ENCODE measurements around the gene HOMER2. TPM values are rescaled to one million over a fixed set of nuclear protein-coding genes. Genes with fewer than 3 reads are reported as not detected.

HOMER2 gene
- total and polyA plus RNA-seq, 2 donors (not counting 1 experiment from before 2014, with no cell fraction given): 1.1 to 9.9 TPM

GRCh38 chr15:82978438-82978837, 25.9 kb upstream of the HOMER2 start:
- Histone ChIP-seq H3K36me3 (ENCODE audit: control insufficient read depth, insufficient read depth, low read length) (no peaks in the 10 kb centered on the region), H3K4me2 (ENCODE audit: extremely low read depth, insufficient read depth, low read length) (no peak overlapping the region), H3K27ac (ENCODE audit: insufficient read depth, low read length) (no peak overlapping the region), H3K4me1 (ENCODE audit: control insufficient read depth, extremely low read depth, insufficient read depth, low read length) (no peaks in the 10 kb centered on the region), H3K79me2 (ENCODE audit: control insufficient read depth, insufficient read depth, low read length) (no peaks in the 10 kb centered on the region), H3K4me3 (replicated peaks in 1 of 4; ENCODE audit: control extremely low read depth in 1 of 4, insufficient read depth in 1 of 4, low read depth in 3 of 4, low read length in 4 of 4) (no peak overlapping the region), H4K20me1 (ENCODE audit: control insufficient read depth, extremely low read depth, insufficient read depth, low read length) (no peaks in the 10 kb centered on the region), H3K9me3 (ENCODE audit: control insufficient read depth, insufficient read depth, low read depth, low read length) (no peaks in the 10 kb centered on the region), H2AFZ (ENCODE audit: low read length) (no peak overlapping the region), H3K9ac (ENCODE audit: insufficient read depth, low read length) (no peak overlapping the region), H3K27me3 (ENCODE audit: control insufficient read depth, insufficient read depth, low read length) (no peaks in the 10 kb centered on the region)
- TF ChIP-seq EZH2 (IDR thresholded peaks at IDR 0.05; ENCODE audit: low read length, missing control alignments) (no peak), CTCF (conservative IDR thresholded peaks at IDR 0.05 in 1 of 2, IDR thresholded peaks at IDR 0.05 in 1 of 2; ENCODE audit: low read depth in 1 of 2, low read length in 2 of 2) (no peak)
- no peak for DNase-seq (ENCODE audit: low read depth in 2 of 2)

- Histone ChIP-seq H3K4me3 (replicated peaks in 1 of 4; ENCODE audit: control extremely low read depth in 1 of 4, insufficient read depth in 1 of 4, low read depth in 3 of 4, low read length in 4 of 4) (no peak overlapping the region), H3K79me2 (ENCODE audit: control insufficient read depth, insufficient read depth, low read length) (no peaks in the 10 kb centered on the region), H3K9me3 (ENCODE audit: control insufficient read depth, insufficient read depth, low read depth, low read length) (no peaks in the 10 kb centered on the region), H3K4me2 (ENCODE audit: extremely low read depth, insufficient read depth, low read length) (no peak overlapping the region), H2AFZ (ENCODE audit: low read length) (no peak overlapping the region), H4K20me1 (ENCODE audit: control insufficient read depth, extremely low read depth, insufficient read depth, low read length) (no peaks in the 10 kb centered on the region), H3K9ac (ENCODE audit: insufficient read depth, low read length) (no peak overlapping the region), H3K36me3 (ENCODE audit: control insufficient read depth, insufficient read depth, low read length) (no peaks in the 10 kb centered on the region), H3K27me3 (ENCODE audit: control insufficient read depth, insufficient read depth, low read length) (no peaks in the 10 kb centered on the region), H3K4me1 (ENCODE audit: control insufficient read depth, extremely low read depth, insufficient read depth, low read length) (no peaks in the 10 kb centered on the region), H3K27ac (ENCODE audit: insufficient read depth, low read length) (no peak overlapping the region)
- no peak for DNase-seq (ENCODE audit: low read depth in 2 of 2)
- TF ChIP-seq EZH2 (IDR thresholded peaks at IDR 0.05; ENCODE audit: low read length, missing control alignments): no peak
- no peak for TF ChIP-seq CTCF (conservative IDR thresholded peaks at IDR 0.05 in 1 of 2, IDR thresholded peaks at IDR 0.05 in 1 of 2; ENCODE audit: low read depth in 1 of 2, low read length in 2 of 2)
These were observed 24.6 kb upstream of the HOMER2 start for GRCh38 chr15:82977076-82977475.

GRCh38 chr15:82972990-82973389, 20.5 kb upstream of the HOMER2 start:
- DNase-seq (ENCODE audit: low read depth in 2 of 2): no peak
- no peaks in the 10 kb centered on the region for H3K27me3 ChIP-seq (ENCODE audit: control insufficient read depth, insufficient read depth, low read length)
- H3K4me1 ChIP-seq (ENCODE audit: control insufficient read depth, extremely low read depth, insufficient read depth, low read length): no peaks in the 10 kb centered on the region
- H3K36me3 ChIP-seq (ENCODE audit: control insufficient read depth, insufficient read depth, low read length): no peaks in the 10 kb centered on the region
- TF ChIP-seq CTCF (conservative IDR thresholded peaks at IDR 0.05 in 1 of 2, IDR thresholded peaks at IDR 0.05 in 1 of 2; ENCODE audit: low read depth in 1 of 2, low read length in 2 of 2): no peak
- no peak for TF ChIP-seq EZH2 (IDR thresholded peaks at IDR 0.05; ENCODE audit: low read length, missing control alignments)
- no peak overlapping the region for H3K4me2 ChIP-seq (ENCODE audit: extremely low read depth, insufficient read depth, low read length)
- no peaks in the 10 kb centered on the region for H3K9me3 ChIP-seq (ENCODE audit: control insufficient read depth, insufficient read depth, low read depth, low read length)
- no peak overlapping the region for H3K4me3 ChIP-seq (replicated peaks in 1 of 4; ENCODE audit: control extremely low read depth in 1 of 4, insufficient read depth in 1 of 4, low read depth in 3 of 4, low read length in 4 of 4)
- no peaks in the 10 kb centered on the region for H3K79me2 ChIP-seq (ENCODE audit: control insufficient read depth, insufficient read depth, low read length)
- no peaks in the 10 kb centered on the region for H4K20me1 ChIP-seq (ENCODE audit: control insufficient read depth, extremely low read depth, insufficient read depth, low read length)
- H2AFZ ChIP-seq (ENCODE audit: low read length): no peak overlapping the region
- no peak overlapping the region for H3K9ac ChIP-seq (ENCODE audit: insufficient read depth, low read length)
- no peak overlapping the region for H3K27ac ChIP-seq (ENCODE audit: insufficient read depth, low read length)

Data from fibroblast of lung (primary cell).